ENCODE results near the gene PIGQ. TPM values are rescaled to one million over a fixed set of nuclear protein-coding genes. Genes with fewer than 3 reads are reported as not detected.

The PIGQ gene
- total and polyA plus RNA-seq, 2 donors (not counting 1 experiment from before 2014, with no cell fraction given), result 11.2 to 22.3 TPM

DNA sequence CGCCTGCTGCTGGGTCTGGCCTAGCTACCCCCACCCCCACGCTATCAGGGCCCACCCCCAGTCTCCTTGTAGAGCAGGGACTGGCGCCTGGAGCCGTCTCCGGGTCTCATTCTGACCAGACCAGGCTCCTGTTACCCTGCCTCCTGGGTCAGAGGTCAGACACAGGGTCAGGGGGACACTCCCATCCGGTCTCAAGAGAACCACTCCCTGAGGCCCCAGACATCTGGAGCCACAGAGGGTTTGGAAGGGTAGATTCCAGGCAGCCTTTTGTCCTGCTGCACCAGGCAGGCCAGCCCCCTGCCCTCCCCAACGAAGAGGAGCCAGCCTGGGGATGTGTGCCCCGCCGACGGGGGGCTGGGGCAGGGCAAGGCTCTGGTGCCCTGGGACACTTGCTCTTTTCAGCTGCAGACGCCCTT, 60.1 kb downstream of the PIGQ start:
- Histone ChIP-seq H3K27ac (ENCODE audit: insufficient read depth, low read length) (no peak overlapping the region), H3K4me1 (ENCODE audit: control insufficient read depth, extremely low read depth, insufficient read depth, low read length) (peaks cover 2% of the 10 kb centered on the region), H3K4me2 (ENCODE audit: extremely low read depth, insufficient read depth, low read length) (no peak overlapping the region), H2AFZ (ENCODE audit: low read length) (no peak overlapping the region), H3K27me3 (ENCODE audit: control insufficient read depth, insufficient read depth, low read length) (no peaks in the 10 kb centered on the region), H3K9ac (ENCODE audit: insufficient read depth, low read length) (no peak overlapping the region), H4K20me1 (ENCODE audit: control insufficient read depth, extremely low read depth, insufficient read depth, low read length) (no peaks in the 10 kb centered on the region), H3K4me3 (replicated peaks in 1 of 4; ENCODE audit: control extremely low read depth in 1 of 4, insufficient read depth in 1 of 4, low read depth in 3 of 4, low read length in 4 of 4) (no peak overlapping the region), H3K36me3 (ENCODE audit: control insufficient read depth, insufficient read depth, low read length) (peaks cover 17% of the 10 kb centered on the region), H3K9me3 (ENCODE audit: control insufficient read depth, insufficient read depth, low read depth, low read length) (no peaks in the 10 kb centered on the region), H3K79me2 (ENCODE audit: control insufficient read depth, insufficient read depth, low read length) (no peaks in the 10 kb centered on the region)
- TF ChIP-seq EZH2 (IDR thresholded peaks at IDR 0.05; ENCODE audit: low read length, missing control alignments), result no peak
- TF ChIP-seq, protein P1, sequence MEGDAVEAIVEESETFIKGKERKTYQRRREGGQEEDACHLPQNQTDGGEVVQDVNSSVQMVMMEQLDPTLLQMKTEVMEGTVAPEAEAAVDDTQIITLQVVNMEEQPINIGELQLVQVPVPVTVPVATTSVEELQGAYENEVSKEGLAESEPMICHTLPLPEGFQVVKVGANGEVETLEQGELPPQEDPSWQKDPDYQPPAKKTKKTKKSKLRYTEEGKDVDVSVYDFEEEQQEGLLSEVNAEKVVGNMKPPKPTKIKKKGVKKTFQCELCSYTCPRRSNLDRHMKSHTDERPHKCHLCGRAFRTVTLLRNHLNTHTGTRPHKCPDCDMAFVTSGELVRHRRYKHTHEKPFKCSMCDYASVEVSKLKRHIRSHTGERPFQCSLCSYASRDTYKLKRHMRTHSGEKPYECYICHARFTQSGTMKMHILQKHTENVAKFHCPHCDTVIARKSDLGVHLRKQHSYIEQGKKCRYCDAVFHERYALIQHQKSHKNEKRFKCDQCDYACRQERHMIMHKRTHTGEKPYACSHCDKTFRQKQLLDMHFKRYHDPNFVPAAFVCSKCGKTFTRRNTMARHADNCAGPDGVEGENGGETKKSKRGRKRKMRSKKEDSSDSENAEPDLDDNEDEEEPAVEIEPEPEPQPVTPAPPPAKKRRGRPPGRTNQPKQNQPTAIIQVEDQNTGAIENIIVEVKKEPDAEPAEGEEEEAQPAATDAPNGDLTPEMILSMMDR (conservative IDR thresholded peaks at IDR 0.05 in 1 of 2, IDR thresholded peaks at IDR 0.05 in 1 of 2; ENCODE audit: low read depth in 1 of 2, low read length in 2 of 2), result no peak
- DNase-seq (ENCODE audit: low read depth in 2 of 2), result no peak

DNA sequence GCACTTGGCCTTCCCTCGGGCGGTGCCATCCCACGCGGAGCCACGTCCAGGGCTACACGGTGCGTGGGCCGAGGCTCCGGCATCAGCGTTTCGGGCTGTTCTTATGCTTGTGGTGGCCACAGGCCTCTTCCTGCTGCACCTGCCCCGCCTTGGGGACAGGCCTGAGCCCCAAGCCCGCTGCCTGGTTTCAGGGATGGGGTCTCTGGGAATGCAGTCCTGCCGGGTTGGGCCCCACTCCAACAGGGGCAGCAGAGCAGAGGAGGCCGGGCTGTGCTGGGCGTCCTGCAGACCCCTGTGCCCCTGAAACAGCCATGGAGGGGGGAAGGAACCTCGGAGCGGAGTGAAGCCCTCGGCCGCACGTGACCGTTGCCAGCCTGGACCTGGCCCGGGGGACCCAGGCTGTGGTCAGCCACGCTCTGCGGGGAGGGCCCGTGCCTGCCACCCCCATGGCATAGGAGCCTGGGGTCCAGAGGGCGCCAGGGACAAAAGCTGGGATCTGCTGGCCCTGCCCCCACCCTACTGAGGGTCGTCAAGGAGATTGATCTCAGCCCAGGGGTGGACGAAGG, 60.6 kb downstream of the PIGQ start:
- Histone ChIP-seq H3K9ac (ENCODE audit: insufficient read depth, low read length) (no peak overlapping the region), H3K27ac (ENCODE audit: insufficient read depth, low read length) (no peak overlapping the region), H2AFZ (ENCODE audit: low read length) (no peak overlapping the region), H3K4me3 (replicated peaks in 1 of 4; ENCODE audit: control extremely low read depth in 1 of 4, insufficient read depth in 1 of 4, low read depth in 3 of 4, low read length in 4 of 4) (no peak overlapping the region), H3K27me3 (ENCODE audit: control insufficient read depth, insufficient read depth, low read length) (no peaks in the 10 kb centered on the region), H3K9me3 (ENCODE audit: control insufficient read depth, insufficient read depth, low read depth, low read length) (no peaks in the 10 kb centered on the region), H3K4me1 (ENCODE audit: control insufficient read depth, extremely low read depth, insufficient read depth, low read length) (peaks cover 2% of the 10 kb centered on the region), H3K79me2 (ENCODE audit: control insufficient read depth, insufficient read depth, low read length) (peaks cover under 1% of the 10 kb centered on the region), H3K36me3 (ENCODE audit: control insufficient read depth, insufficient read depth, low read length) (peaks cover 17% of the 10 kb centered on the region), H4K20me1 (ENCODE audit: control insufficient read depth, extremely low read depth, insufficient read depth, low read length) (no peaks in the 10 kb centered on the region), H3K4me2 (ENCODE audit: extremely low read depth, insufficient read depth, low read length) (no peak overlapping the region)
- no peak for DNase-seq (ENCODE audit: low read depth in 2 of 2)
- TF ChIP-seq, protein P1 (conservative IDR thresholded peaks at IDR 0.05 in 1 of 2, IDR thresholded peaks at IDR 0.05 in 1 of 2; ENCODE audit: low read depth in 1 of 2, low read length in 2 of 2), result no peak
- TF ChIP-seq EZH2 (IDR thresholded peaks at IDR 0.05; ENCODE audit: low read length, missing control alignments), result no peak

DNA sequence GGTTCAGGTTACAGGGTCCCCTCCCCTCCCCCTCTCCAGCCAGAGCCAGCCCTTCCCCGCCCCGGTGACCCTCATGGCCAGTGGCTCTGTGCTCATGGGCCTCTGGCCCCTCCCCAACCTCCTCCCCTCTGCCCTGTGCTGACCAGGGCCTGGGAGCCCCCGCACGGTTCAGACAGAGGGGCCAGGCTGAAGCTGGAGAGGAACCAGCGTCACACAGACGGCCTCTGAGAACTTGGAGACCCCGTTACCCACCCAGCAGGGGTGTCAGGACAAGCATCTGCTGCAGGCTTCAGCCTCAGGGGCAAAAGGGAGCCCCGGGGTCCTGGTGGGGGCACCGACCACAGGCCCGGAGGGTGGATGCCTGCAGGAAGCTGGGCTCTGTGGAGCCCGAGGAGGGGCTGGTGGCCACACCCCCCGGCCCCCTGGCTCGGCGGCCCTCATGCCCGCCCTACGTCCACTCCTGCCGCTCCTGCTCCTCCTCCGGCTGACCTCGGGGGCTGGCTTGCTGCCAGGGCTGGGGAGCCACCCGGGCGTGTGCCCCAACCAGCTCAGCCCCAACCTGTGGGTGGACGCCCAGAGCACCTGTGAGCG, 61.1 kb downstream of the PIGQ start, which contains the start of gene WFIKKN1:
WFIKKN1 (plus strand) TSS at position 171 of the 591 bp plus-strand sequence; CDS start at position 440, 269 bp downstream.
- DNase-seq (ENCODE audit: low read depth in 2 of 2), result no peak
- Histone ChIP-seq H4K20me1 (ENCODE audit: control insufficient read depth, extremely low read depth, insufficient read depth, low read length) (no peaks in the 10 kb centered on the region), H3K27me3 (ENCODE audit: control insufficient read depth, insufficient read depth, low read length) (no peaks in the 10 kb centered on the region), H3K4me1 (ENCODE audit: control insufficient read depth, extremely low read depth, insufficient read depth, low read length) (peaks cover 2% of the 10 kb centered on the region), H3K4me2 (ENCODE audit: extremely low read depth, insufficient read depth, low read length) (no peak within 1 kb of the TSS), H2AFZ (ENCODE audit: low read length) (no peak within 1 kb of the TSS), H3K4me3 (replicated peaks in 1 of 4; ENCODE audit: control extremely low read depth in 1 of 4, insufficient read depth in 1 of 4, low read depth in 3 of 4, low read length in 4 of 4) (no peak within 1 kb of the TSS), H3K79me2 (ENCODE audit: control insufficient read depth, insufficient read depth, low read length) (peaks cover 4% of the 10 kb centered on the region), H3K27ac (ENCODE audit: insufficient read depth, low read length) (no peak within 1 kb of the TSS), H3K9me3 (ENCODE audit: control insufficient read depth, insufficient read depth, low read depth, low read length) (no peaks in the 10 kb centered on the region), H3K9ac (ENCODE audit: insufficient read depth, low read length) (no peak within 1 kb of the TSS), H3K36me3 (ENCODE audit: control insufficient read depth, insufficient read depth, low read length) (peaks cover 17% of the 10 kb centered on the region)
- no peak for TF ChIP-seq EZH2 (IDR thresholded peaks at IDR 0.05; ENCODE audit: low read length, missing control alignments)
- TF ChIP-seq, protein P1 (conservative IDR thresholded peaks at IDR 0.05 in 1 of 2, IDR thresholded peaks at IDR 0.05 in 1 of 2; ENCODE audit: low read depth in 1 of 2, low read length in 2 of 2), result no peak
